ENCODE data around the gene PTPN18.
"Not testable (repeated sequence)": the region's sequence is repeated elsewhere in the genome, so short reads cannot be mapped to it uniquely, and the experiment has no call there.

Gene PTPN18

GRCh38 chr2:130355578-130356431 lies at the start of gene PTPN18:
TSS of gene PTPN18 (plus strand) at chr2:130356056. CDS start at chr2:130356108, 52 bp downstream.
- DNase-seq: peak; percentile 64

DNA sequence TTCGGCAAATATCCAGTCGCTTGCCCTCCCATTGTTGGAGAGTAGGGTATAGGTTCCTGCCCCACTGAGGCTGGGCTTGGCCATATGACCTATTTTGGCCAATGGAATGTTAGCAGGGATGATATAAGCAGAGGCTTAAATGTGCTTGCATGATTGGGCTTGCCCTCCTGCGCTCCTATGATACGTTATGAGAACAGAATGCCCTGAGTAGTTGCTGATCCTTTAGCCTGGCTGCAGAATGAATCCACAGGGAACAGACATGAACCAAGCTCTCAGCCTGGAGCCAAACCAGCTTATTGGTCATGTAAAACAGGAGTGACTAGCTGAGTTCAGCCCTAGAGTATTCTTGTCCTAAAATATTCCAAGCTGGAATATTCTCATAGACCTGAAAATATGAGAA lies 48.0 kb upstream of the PTPN18 start:
- DNase-seq: no peak

DNA sequence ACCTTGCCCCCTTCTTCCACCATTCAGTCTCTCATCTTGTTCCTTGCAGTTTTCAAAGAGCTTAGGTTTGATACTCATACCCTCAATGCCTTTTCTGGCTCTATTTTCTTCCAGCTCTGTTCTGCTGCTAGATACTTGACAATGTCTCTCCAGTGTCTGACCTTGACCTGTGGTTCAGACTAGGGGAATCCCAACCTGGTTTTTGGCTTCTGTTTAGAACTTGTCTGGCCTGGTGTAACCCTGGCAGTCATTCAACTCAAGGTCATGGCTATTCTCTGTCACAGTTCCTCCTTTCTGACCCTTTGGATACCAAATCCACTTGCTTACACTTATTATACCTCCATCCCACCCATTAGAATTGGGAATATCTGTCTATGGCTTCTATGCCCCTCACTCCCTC lies 45.0 kb upstream of the PTPN18 start:
- no peak for DNase-seq

DNA sequence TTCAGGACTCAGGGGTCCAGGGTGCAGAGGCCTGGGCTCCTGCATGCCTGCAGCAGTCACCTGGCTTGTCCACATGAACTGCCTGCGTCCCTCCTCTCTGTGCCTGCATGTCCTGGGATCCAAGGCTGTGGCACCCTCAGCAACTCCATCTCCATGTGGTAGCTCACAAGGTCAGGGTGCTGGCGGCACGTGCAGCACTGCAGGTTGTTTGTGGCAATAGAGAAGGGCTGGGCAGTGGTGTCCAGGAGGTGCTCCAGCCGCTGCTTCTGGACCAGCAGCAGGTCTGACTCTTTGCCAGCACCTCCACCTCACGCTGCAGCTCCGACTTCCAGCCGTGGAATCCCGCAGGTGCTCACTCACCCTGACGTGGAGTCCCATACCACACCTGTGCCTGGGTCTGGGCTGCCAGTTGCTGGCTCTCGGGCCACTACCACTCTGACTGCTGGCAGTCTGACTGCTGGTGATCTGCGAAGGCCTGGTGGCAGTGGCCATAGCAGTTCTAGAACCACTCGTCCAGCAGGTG lies 42.0 kb upstream of the PTPN18 start:
- DNase-seq: no peak

DNA sequence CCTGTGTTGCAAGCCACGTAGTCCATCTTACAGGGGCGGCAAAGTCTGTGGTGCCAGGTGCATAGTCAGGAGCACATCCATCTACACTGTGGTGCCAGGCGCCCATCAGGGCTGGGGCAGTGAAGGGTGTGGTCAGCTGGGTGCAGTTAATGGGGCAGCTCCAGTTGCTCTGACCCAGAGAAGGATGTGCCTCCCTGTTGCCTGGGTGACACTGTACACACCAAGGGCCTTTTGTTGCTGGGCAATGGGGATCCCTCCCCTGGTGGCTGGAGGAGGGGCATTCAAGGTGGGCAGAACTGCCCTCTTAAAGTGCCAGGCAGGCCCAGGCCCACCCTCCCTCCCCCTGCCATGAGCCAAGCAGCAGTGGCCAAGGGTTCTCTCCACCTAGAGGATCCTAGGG lies 41.5 kb upstream of the PTPN18 start:
- no peak for DNase-seq

DNA sequence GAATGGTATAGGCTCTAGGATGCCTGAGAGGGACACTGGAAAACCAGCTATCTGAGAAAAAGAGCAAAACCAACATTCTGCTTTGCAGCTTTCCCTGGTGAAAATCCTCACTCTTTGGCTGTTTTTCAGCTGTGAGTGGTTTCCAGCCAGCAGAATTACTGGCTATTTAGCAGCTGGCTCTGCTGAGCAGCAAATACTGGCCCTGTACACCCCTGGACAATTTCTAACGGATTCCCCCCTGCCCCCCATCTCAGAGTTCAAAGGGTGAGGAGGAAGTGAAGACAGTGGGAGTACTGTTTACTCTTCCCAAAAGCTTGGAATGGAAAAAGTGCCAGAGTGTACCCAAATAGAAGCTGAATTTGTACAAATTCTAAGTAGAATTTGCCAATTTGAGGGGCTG lies 39.3 kb upstream of the PTPN18 start:
- DNase-seq: no peak

- DNase-seq: no peak
Observed at GRCh38 chr2:130318906-130319305, 37.0 kb upstream of the PTPN18 start.

DNA sequence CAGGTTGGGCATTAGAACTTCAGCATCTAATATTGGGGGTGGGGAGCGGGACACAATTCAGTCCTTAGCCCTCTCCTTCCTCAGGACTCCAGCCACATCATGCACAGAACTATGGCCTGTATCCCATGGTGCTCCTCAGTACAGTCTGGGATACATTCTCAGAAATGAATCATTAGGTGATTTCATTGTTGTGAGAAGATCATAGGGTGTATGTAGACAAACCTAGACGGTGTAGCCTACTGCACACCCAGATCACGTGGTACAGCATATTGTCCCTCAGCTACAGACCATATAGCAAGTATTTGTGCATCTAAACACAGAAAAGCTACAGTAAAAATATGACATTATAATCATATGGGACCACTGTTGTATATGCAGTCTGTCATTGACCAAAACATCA lies 36.3 kb upstream of the PTPN18 start:
- DNase-seq: no peak

DNA sequence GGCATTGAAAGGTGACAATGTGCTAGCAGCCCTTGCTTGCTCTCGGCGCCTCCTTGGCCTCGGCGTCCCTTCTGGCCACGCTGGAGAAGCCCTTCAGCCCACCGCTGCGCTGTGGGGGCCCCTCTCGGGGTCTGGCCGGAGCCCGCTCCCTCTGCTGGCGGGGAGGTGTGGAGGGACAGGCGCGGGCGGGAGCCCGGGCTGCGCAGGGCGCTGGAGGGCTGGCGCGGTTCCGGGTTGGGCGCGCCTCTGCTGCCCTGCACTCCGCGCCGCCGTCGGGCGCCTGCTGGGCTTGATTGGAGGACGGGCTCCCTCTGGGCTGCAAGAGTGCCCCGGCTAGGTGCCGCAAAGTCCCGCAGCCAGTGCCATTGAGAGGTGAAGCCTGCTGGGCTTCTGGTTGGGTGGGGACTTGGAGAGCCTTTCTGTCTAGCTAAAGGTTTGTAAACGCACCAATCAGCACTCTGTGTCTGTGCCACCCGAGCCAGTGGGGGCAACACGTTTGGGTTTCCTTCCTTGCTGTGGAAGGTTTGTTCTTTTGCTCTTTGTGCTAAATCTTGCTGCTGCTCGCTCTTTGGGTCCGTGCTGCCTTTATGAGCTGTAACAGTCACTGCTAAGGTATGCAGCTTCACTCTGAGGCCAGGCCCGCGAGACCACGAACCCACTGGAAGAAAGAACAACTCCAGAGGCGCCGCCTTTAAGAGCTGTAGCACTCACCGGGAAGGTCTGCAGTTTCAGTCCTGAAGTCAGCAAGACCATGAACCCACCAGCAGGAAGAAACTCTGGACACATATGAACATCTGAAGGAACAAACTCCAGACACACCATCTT lies 27.9 kb upstream of the PTPN18 start:
- DNase-seq: no peak

DNA sequence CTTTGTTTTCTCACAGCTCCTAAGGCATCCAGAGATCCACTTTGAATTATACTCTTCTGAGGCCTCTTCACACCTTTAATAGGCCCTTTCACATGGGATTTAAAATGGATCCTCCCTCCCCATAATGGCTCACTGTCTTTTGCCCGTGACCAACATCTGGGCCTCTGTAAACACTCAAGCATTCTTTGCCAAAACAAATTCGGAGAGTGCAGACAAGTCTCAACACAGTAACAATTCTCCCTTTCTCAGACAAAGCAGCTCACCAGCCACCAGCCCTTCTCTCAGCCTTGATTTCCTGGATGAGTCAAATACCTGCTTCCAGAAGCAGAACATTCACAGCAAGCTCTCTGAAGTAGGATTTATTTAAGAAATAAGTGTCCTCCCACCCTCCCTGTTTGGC lies 27.1 kb upstream of the PTPN18 start:
- DNase-seq: no peak

GRCh38 chr2:130332271-130333073 lies 23.4 kb upstream of the PTPN18 start:
- peak; percentile 83 for DNase-seq

- DNase-seq: not testable (repeated sequence)
Observed at GRCh38 chr2:130333253-130333652, 22.6 kb upstream of the PTPN18 start.

- no peak for DNase-seq
Observed at GRCh38 chr2:130334026-130334425, 21.8 kb upstream of the PTPN18 start.

DNA sequence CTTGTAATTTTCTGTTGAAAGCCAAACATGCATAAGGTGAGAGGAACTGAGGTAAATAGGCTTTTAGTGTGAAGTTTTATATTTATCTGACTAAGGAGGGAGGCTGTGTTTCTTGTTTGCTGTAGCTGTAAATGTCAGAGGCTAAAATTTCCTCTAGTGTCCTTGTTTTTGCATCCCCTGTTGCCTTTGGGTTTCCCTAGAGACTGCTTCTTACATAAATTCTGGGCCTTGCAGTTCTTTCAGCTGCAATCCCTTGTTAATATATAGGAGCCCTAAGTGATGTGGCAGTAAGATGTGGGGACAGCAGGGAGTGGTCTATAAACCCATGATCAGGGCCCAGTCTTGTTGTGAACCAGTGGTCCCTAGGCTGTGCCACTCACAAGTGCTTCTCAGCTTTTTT lies 20.6 kb upstream of the PTPN18 start:
- no peak for DNase-seq

DNA sequence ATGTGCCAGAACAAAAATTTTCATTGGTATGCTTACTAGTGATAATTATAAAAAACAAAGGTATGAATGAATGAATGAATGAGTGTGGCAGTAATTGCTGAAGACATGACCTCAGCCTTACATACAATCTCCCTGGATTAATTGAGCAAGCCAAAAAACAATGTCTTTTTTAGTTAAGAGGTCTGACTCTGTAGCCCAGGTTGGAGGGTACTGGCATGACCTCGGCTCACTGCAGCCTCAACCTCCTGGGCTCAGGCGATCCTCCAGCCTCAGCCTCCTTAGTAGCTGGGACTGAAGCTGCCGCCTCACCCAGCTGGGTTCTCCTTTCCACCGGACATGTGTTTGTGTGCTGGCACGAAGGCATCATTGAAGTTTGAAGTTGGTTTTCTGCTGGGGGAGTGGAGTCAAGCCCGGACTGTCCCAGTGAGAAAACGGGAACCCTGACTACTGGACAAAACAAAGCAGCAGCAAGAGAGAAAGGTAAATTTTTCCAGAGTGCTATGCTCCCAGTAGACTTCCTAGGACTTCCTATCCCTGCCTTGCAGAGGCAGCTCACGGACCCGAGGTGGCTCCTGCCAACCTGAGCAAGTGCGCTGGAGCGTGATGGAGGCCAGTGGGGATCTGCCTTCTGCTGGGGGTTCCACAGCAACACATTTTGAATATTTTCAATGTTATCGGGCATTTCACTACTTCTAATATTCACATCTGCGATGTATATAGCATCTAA lies 19.5 kb upstream of the PTPN18 start:
- no peak for DNase-seq

DNA sequence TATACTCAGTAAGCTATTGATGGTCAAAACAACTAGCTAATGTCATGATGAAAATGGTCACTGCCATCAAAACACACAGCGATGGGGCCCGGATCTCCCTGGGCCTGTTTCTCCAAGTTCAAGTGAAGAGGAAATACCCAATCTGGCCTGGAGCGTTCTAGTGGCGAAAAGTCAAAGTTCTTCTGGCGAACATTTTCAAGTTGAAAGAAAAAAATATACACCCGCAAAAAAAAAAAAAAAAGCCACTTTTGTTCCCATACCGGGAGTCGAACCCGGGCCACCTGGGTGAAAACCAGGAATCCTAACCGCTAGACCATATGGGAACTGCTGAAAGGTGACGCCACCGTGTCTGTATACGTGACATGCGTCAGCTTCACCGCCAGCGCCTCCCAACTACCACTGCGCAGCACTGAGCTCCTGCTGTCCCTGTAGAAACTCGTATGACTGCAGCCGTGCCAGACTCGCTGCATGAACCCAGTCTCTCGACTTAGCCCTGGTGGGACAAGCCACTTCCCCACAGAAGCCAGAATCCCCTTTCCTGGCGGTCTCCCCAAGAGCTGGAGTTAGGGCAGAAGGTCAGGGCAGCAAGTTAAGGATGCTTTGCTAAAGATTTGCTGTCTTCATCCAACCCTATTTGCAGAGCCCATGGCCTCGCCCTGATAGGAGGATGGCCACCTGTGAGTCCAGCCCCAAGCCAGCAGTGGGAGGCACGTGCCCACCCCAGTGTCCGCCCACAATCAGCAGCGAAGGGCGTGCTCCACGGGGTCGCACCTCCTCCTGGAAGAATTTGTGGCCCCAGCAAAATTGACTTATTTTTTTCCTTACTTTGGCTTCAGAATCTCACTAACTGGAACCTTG lies 18.8 kb upstream of the PTPN18 start:
- peak; percentile 79 for DNase-seq

- DNase-seq: no peak
Observed at GRCh38 chr2:130337735-130338325, 18.0 kb upstream of the PTPN18 start.

GRCh38 chr2:130338793-130339345 lies 17.0 kb upstream of the PTPN18 start:
- no peak for DNase-seq

- DNase-seq: no peak
Observed at GRCh38 chr2:130339885-130340745, 15.7 kb upstream of the PTPN18 start.
